GM21619 (cell line): ENCODE measurements around the gene CDK2AP2.
A peak's percentile ranks its signal among the peaks of the same experiment; 100 is the strongest.
"Not testable (repeated sequence)": the region's sequence is repeated elsewhere in the genome, so short reads cannot be mapped to it uniquely, and the experiment has no call there.

Experiments
- ATAC-seq: cut with Tn5 transposase; IDR thresholded peaks from one replicate; pipeline ENCODE4 v1.9.1; 2021; ENCODE audit not compliant: unreplicated experiment

CDK2AP2 gene

DNA sequence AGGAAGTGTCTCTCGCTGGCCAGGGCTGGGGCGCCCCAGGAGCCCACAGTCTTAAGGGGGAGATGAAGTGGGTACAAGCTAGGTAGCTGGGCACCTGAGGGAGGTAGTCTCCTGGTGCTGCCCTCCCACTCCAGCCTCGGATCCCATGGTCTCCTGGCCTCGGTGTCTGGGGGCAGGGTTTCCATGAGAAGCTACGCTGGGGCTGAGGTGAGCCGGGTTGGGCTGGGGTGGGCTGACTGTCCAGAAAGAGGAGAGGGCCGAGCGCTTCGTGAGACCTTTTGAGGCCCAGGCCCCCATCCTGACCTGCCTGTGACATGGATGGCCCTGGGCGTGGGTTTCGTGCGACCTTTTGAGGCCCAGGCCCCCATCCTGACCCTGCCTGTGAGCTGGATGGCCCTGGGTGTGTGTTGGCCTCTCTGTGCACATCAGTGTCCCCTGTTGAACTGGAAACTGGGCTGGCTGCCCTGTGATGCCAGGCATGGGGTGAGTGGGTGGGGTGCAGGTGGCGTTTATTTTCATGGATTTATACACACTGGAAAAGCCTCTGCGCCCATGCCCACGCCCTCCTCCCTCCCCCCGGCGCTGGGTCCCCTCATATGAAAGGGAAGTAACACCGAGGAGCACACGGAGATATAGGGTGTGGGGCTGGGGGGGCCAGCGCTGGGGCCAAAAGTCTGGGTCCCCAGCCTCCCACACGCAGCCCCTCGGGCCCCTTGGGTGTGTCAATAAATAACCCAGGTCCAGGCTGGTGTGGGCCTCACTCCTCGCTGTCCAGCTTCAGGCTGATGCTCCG, 16.5 kb downstream of the CDK2AP2 start:
- ATAC-seq: no peak

DNA sequence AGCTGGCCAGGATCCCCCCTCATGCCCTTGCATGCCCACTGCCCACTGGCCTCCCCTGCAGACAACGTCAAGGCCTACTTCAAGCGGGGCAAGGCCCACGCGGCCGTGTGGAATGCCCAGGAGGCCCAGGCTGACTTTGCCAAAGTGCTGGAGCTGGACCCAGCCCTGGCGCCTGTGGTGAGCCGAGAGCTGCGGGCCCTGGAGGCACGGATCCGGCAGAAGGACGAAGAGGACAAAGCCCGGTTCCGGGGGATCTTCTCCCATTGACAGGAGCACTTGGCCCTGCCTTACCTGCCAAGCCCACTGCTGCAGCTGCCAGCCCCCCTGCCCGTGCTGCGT, 17.3 kb downstream of the CDK2AP2 start:
- no peak for ATAC-seq

DNA sequence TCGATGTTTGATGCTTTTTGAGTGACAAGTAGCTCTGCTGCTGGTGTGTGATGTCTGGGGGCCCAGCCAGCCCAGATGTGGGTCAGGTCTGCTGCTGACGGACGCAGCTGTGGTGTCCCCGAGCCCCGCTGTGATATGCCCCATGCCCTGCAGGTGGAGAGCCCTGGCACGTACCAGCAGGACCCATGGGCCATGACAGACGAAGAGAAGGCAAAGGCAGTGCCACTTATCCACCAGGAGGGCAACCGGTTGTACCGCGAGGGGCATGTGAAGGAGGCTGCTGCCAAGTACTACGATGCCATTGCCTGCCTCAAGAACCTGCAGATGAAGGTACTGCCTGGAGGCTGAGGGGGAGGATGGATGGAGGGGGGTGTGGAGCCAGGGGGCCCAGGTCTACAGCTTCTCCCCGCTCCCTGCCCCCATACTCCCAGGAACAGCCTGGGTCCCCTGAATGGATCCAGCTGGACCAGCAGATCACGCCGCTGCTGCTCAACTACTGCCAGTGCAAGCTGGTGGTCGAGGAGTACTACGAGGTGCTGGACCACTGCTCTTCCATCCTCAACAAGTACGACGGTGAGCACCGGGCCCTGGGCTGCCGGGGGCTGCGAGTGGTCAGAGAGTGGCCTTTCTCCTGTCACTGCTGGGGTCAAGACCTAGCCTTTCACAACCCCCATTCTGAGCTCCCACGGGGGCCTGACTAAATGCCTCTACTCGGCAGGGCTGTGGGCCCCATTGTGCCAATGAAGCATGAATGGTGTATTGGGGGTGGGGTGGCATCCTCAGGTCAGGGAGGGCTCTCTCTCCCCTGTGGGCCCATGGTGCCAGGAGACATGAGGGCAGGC, 17.9 kb downstream of the CDK2AP2 start:
- ATAC-seq: no peak

DNA sequence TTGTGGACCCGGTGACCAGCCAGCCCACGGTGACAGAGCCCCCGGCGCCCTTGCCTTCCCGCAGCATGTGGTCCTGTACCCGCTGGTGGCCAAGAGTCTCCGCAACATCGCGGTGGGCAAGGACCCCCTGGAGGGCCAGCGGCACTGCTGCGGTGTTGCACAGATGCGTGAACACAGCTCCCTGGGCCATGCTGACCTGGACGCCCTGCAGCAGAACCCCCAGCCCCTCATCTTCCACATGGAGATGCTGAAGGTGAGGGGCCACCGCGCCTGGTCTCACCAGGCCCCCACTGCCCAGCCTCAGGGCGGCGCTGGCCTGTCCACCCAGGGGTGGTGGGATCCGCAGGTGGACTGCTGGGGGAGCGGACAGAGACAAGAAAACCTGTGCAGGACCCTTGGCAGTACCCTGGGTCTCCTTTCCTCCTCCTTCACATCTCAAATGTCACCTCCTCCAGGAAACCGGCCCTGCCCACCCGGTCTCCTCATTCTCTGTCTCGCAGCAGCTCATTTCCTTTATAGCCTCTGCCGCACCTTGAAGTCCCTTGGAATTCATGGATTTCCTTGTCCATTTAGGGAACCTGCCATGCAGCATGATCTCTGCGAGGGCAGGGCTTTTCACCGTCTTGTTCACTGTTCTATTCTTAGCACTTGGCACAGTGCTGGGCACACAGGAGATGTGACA, 18.6 kb downstream of the CDK2AP2 start:
- no peak for ATAC-seq

DNA sequence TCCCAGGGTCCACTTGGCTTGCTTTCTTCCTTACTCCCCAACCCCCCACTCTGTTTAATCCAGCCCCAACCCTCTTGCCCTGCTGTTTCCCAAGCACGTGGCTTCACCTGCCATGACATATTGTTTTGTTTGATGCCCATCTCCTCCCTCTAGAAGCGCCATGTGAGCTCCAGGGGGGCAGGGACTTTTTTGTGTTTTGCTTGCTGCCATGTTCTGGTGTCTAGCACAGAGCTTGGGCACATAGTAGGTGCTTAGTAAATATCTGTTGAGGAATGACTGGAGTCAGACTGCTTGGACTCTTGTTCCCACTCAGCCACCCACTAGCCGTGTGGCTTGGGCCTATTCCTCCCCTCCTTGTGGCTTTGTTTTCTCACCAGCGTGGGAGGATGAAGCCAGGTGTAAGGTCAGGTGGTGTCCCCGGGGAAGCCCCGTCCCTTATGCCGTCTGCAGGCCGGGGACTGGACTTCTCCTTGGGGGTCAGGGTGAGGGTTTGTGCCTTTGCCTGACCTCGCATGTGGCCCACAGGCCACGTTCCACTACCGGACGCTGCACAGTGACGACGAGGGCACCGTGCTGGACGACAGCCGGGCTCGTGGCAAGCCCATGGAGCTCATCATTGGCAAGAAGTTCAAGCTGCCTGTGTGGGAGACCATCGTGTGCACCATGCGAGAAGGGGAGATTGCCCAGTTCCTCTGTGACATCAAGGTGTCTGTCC, 21.3 kb downstream of the CDK2AP2 start:
- peak; percentile 36 for ATAC-seq

DNA sequence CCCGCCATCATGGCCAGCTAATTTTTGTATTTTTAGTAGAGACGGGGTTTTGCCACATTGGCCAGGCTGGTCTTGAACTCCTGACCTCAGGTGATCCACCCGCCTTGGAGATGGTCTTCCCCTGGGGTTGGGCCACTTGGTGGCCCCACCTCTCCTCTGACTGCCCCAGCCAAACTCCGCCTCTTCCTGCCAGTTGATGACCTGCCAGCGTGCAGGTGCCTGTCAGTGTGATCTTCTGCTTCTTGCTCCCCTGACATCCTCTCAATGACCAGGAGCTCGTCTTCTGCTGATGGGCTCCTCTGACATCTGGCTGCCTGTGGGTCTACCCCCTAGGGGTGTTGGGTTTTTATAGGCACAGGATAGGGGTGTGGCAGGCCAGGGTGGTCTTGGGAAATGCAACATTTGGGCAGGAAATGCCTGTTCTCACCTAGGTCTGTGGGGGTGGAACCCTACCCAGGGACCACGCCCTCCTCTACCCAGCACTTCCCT, 22.0 kb downstream of the CDK2AP2 start:
- ATAC-seq: not testable (repeated sequence)

DNA sequence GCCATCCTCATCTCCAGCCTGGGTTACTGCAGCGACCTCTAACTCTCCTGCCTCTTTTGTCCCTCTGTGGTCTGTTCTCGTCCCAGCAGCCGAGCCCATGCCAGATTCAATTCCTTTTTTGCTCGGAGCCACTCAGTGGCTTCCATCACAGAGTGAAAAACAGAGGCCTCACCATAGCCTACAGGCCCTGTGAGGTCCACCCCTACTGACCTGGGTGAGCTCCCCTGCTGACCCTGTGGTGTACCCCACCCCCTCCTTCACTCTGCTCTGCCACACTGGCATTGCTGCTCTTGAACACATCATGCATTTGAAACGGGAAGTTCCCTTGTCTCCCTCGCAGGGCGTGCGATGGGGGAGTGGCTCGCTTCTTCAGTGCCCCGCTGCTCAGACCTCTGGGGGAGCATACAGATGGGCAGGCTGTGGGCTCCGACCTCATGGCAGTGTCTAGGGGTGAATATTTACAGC, 23.1 kb downstream of the CDK2AP2 start:
- no peak for ATAC-seq

DNA sequence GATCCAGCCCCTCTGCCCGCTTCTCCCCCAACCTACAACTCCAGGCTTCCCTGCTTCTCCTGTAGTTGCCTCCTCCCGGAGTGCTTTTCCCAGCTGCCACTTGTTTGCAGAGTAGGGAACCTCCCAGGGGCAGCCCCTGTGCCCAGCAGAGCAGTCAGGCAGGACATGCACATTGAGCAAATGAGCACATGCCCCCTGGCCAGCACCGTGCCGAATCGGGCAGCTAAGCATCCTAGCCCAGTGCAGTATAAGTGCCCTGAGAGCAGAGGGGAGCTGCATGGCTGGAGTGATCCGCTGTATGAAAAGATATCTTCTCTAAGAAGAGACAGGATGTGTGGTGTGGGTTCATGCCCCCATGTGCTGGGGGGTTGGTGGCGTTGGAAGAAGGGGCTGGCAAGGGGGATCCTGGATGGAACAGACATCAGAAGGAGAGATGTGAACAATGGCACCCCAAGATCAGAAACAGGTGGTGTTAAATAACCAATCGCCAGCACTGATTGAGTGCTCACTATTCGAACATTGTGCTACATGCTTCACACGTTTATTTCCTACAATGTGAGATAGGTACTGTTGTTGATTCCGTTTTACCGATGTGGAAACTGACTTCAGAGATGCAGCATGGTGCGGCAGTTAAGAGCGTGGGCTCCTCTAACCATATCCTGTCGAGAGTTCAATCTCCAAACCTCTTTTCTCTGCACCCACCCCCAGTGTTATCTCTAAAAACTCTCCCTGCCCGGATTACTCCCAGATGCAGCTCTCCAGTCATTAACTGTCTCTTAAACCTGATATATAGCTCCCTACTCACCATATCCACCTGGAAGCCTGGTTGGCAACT, 23.9 kb downstream of the CDK2AP2 start:
- no peak for ATAC-seq

DNA sequence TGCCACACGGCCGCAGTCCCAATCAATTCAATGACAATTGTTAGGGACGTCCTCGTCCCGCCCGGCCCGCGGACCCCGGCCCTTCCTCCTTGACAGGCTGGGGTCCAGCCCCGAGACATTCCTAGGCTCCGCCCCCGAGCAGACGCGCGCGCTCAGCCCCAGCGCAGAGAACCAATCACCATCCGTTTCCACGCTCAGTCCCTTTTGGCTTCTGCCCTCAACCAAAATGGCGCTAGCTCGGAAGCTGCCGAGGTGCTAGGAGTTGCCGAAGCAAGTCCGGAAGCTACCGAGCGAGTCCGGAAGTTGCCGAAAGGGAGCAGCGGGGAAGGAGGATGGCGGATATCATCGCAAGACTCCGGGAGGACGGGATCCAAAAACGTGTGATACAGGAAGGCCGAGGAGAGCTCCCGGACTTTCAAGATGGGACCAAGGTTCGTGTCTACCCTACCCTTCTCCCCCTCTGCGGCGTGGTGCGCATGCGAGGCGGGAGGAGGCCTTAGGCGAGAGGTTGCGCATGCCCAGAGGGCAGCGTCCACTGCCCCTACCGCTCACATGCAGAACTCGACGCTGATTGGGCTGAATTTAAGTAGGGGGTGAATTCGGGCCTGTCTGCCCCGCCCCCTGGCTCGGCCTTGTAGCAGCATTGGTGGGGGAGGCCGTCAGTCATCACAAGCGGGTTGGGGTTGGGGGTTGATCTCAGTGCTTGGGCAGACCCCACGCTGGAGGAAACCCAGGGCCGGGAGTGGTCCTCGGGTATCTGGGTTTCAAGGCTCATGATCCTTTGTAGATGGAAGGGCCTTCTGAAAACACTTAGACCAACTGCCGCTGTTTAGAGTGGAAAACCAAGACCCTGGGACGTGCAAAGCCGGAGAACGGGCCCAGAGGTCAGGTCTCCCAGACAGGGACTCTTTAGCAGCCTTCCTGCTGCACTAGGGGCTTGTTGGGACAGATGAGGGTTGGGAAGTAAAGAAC, 24.8 kb downstream of the CDK2AP2 start, which contains the start of gene AIP:
TSS of gene AIP (plus strand) at position 200 of the 972 bp plus-strand sequence. CDS start at position 333, 133 bp downstream.
- peak; percentile 44 for ATAC-seq

DNA sequence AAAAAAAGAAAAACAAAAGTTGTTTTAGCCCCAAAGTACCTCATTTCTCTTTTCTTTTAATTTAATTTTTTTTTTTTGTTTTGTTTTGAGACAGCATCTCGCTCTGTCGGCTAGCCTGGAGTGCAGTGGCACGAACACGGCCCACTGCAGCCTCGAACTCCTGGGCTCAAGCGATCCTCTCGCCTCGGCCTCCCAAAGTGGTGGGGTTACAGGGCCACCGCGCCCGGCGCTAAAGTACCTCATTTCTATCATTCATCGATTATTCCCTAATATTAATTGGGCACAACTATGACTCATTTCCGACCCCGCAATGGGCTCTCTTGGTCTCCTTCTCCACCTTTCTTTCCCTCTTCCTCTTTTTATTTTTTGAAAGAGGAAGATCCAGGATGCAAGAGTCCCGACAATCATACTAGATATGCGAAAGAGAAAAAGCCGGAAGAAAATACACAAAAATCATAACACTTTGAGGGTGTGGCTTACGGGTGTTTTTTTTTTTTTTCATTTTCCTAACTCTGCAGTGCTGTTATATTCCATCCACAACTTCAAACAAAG, 25.6 kb downstream of the CDK2AP2 start:
- ATAC-seq: peak; percentile 1

DNA sequence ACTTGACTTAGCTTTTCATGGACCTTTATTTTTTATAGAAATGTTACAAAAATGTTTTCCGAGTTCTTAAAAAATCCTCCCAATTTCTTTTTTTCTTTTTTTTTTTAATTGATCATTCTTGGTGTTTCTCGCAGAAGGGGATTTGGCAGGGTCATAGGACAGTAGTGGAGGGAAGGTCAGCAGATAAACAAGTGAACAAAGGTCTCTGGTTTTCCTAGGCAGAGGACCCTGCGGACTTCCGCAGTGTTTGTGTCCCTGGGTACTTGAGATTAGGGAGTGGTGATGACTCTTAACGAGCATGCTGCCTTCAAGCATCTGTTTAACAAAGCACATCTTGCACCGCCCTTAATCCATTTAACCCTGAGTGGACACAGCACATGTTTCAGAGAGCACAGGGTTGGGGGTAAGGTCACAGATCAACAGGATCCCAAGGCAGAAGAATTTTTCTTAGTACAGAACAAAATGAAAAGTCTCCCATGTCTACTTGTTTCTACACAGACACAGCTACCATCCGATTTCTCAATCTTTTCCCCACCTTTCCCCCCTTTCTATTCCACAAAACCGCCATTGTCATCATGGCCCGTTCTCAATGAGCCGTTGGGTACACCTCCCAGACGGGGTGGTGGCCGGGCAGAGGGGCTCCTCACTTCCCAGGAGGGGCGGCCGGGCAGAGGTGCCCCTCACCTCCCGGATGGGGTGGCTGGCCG, 30.5 kb downstream of the CDK2AP2 start:
- not testable (repeated sequence) for ATAC-seq

DNA sequence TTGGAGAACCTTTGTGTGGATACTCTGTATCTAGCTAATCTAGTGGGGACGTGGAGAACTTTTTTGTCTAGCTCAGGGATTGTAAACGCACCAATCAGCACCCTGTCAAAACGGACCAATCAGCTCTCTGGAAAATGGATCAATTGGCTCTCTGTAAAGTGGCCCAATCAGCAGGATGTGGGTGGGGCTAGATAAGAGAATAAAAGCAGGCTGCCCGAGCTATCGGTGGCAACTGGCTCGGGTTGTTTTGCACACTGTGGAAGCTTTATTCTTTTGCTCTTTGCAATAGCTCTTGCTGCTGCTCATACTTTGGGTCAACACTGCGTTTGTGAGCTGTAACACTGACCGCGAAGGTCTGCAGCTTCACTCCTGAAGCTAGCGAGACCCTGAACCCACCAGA, 31.3 kb downstream of the CDK2AP2 start:
- ATAC-seq: not testable (repeated sequence)

DNA sequence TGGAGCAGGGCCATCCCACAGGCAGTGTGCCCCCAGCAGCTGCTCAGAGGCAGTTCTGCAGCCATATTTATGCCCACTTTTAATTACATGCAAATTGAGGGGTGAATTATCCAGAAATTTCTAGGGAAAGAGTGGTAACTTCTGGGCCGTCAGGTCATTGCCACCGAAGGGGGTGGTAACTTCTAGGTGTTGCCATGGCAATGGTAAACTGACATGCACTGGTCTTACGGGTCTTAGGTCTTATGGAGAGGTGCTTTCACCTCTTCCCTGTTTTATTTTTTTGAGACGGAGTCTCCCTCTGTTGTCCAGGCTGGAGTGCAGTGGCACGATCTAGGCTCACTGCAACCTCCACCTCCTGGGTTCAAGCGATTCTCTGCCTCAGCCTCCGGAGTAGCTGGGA, 35.1 kb downstream of the CDK2AP2 start:
- no peak for ATAC-seq

DNA sequence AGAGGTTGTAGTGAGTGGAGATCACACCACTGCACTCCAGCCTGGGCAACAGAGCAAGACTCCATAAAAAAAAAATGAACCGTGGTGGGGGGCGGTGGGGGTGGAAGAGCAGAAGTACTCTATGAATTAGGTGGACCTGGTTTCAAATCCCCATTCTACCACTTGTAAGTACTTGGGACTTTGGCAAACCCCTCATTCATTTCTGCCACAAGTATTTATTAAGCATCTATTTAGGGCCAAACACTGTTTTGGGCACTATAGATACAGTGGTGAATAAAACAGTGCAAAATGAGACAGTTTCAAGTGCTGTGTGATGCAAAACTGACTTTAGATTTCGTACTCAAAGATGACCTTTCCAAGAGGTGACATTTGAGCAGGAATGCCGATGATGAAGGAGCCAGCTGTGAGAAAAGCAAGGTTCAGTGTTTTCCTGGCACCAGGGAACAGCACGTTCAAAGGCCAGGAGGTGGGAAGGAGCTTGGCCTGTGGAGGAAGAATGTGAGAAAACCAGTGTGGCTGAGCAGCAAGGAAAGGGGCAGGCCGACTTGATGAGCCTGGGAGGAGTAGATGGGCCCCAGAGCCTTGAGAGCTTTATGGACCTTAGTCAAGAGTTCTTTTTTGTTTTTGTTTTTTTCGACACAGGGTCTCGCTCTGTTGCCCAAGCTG, 37.5 kb downstream of the CDK2AP2 start:
- no peak for ATAC-seq

DNA sequence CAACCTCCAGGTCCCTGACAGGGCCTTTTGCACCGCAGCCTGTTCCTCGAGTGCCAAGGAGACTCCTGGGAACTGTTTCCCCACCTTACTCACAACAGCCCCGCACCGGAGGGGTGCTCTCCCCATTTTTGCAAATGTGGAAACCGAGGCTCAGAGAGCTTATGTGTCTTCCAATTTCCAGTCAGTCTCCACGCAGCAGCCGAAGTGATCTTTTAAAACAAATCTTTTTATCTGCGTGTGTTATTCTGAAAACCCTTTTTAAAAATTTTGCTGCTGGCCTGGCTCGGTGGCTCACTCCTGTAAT, 38.5 kb downstream of the CDK2AP2 start:
- ATAC-seq: no peak

DNA sequence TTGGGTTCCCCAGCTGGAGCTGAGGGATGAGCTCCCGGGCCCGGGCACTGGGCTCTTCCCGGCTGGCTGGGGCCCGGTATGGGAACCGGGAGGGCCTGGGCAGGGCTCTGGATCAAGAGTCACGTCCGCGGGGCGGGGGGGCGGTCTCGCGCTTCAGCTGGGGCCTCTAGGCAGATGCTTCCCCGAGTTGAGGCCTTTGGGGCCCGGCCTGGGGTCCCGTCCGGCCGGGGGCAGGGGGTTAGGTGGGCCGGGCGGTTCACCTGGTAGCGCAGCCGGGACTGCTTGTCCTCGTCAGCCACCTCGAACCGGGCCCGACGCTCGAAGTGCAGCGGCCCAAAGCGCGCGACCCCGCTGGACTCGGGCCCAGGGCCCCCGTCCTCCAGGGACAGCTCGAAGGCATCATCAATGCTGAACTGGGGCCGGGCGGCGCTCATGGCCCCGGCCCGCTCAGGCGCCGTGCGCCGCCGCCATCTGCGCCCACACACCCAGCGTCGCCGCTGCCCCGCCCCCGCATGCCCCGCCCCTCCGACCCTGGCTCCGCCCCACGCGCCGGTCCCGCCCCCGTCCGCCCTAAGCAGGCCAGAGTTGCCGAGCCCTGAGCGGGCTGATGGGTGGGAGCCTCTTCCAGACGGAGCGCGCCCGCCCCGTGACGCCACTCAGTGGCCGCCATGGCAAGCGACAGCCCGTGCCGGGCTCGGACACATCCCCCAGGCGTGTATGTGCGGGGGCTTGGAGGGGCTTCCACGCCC, 39.0 kb downstream of the CDK2AP2 start, which contains the start of gene TMEM134:
TSS of gene TMEM134 (minus strand) at position 493 of the 749 bp plus-strand sequence. CDS start at position 434, 59 bp downstream.
- peak; percentile 62 for ATAC-seq

DNA sequence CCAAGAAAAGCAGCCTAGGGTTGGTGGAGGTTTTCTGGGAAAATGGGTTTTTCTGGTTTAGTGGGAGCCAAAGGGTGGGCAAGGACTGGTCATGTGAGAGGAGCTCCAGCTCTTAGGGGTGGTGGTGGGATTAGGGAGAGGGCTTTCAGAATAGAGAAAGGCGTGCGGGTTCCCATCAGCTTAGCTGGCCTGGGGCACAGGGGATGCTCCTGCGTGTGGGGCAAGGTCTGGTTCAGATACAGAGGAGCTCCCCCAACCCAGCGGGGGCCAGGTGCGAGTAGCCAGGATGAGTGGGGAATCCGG, 39.6 kb downstream of the CDK2AP2 start:
- ATAC-seq: no peak
